ENCODE results near the gene ATP8A2.

Gene ATP8A2

DNA sequence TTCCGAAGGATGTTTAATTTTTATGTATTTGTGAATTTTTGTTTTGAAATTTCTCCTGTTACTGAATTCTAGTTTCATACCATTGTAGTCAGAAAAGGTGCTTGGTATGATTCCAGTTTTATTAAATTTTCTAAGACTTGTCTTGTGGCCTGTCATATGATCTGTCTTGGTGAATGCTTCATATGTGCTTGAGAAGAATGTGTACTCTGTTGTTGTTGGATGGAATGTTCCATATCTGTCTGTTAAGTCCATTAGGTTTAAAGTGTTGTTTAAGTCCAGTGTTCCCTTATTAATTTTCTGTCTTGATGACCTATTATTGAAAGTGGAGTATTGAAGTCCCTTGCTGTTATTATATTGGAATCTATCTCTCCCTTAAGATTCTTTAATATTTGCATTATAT, 273.9 kb downstream of the ATP8A2 start:
- DNase-seq, result no peak

DNA sequence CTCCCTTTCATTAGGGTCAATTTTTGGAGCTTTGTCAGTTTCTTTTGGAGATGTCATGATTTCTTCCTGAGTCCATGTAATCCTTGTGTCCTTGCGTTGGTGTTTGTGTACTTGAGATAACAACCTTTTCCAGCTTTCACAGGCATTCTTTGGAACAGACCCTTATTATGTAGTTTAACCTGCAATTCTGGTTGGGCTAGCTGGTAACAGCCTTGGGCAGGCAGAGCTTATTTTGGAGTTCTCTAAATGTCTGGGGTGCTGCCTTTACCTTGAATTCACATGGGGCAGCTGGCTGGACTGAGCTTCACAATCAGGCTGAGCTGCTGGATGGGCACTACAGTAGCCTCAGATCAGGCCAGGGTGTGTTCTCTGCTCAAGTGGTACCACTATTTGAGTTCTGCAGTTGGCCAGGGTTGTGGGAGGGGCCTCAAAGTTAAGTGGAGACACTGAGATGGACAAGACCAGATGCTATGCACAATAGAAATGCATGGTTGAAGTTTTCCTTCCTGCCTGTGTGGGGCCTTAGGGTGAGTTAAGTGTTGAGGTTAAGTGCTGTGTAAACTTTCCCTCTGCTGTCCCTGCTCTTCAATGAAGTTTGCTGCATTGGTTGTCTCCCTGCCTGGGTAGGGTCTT, 277.3 kb downstream of the ATP8A2 start:
- no peak for DNase-seq

DNA sequence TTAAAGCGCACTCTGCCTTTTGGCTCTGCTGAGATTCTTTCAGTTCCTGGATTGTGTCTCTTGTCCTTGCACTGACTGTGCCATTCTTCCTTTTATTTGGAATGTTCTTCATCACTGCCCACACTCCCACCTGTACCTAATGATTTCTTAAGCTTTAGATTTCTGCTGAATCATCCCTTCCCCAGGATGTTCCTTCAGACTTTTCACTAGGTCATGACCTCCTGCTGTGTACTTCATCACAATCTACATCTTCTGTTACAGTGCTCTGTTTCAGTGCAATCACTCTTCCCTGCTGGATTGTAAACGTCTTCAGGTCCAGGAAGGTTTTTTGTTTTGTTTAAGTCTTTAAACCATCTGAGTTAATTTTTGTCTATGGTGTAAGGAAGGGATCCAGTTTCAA, 281.0 kb downstream of the ATP8A2 start:
- DNase-seq, result no peak

DNA sequence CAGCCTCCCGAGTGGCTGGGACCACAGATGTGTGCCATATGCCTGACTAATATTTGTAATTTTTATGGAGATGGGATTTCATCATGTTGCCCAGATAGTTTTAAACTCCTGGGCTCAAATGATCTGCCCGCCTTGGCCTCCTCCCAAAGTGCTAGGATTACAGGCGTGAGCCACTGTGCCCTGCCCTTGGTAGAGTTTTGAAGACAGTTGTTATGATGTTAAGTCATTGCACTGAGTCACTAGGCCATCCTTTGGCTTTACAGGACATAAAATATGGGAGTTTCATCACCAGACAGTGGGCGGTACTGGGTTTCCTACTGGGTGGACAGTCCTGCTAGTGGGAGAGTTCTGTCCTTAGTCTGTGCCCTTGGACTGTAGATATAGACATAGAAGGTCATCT, 282.5 kb downstream of the ATP8A2 start:
- DNase-seq, result no peak

DNA sequence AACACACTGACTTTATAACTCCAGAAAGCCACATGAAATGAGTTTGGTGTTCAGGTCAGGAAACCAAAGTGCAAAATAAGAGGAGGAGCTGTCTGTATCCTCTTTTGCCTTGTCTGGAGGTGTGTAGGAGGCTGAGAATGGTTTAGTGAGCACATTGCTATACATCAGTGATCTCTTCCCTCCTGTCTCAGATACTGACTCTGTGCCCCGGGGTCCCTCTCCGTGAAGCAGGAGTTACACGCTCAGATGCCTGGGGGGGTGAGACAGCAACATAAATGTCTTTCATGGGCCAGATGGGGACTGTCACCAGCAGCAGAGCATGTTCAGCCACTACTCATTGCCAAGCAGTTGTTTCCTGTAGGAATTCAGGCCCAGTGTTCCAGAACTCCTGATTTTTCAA, 285.4 kb downstream of the ATP8A2 start:
- no peak for DNase-seq

DNA sequence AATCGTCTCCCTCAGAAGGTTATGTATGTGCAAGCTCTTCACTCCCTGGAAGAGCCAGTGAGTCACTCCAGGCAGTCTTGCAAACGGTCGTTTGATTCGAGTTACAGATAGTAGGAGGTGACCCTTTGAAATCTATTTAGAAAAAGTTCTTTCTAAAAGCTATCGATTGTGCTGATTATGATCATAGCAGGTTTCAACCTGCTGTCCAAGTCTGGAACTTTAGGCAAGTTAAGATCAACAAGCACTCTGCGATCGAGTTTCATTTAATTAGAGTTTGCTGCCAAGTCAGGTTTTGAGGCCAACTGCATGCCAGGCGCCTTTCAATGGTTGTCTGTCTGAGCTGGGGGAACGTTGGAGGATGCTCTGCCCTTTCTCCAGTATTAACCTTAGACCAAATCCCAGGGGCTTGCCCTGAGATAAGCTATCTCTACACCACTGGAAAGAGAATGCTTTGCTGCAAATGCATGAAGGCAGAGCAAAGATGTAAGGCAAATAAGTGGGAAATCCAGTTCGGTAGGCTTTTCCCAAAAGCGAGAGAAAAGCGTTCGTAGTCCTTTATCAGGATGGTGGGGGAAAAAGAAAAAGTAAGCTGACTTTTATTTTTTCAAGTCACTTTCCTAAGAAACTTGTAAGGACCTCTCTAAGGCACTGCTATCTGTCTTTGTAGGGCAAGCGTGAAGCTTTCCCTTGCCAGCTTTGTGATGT, 287.5 kb downstream of the ATP8A2 start:
- DNase-seq, result no peak

DNA sequence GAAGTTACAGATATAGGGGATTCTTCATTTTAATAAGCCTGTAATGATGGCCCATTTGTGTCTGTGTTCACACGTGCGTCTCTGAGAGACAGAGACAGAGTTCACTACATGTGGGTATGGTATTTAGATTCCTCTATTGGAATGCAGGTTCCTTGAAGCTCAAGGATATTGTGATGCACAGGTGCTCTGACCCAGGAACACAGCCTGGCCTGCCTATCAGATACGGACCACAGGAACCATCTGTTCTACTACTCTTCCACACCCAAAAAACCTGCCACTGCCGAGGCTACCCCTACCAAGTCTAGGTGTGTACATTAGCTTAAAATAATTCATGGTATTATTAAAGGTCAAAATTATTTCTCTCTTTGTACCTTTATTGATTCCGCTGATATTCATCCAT, 289.2 kb downstream of the ATP8A2 start:
- DNase-seq, result no peak

DNA sequence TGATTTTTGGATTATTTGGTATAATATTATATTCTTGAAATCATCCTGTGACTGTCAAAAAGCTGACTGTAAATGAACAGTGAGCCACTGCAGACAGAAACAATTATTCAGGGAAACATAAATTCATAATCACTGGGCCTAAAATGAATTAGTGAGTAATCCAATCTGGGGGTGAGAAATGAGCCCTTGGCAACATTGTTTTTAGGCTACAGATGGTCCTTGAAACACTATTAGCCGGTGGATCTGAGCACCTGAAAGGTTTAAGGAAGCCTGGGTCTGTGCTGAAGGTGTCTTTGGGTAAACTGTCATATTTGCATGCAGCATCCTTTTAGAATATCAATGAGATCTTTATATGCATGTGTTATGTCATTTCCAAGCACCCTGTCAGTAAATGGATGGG, 290.7 kb downstream of the ATP8A2 start:
- DNase-seq, result no peak

DNA sequence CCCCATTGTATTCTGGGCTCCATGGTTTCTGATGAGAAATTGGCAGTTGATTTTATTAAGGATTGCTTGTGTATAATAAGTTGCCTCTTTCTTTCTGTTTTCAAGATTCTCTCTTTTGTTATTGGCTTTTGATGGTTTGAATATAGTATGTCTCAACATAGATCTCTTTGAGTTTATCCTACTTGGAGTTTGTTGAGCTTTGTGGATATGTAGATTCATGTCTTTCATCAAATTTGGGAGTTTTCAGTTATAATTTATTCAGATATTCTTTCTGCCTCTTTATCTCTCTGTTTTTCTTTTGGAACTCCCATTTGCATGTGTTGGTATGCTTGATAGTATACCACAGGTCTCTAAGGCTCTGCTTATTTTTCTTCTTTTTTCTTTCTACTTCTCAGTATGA, 296.6 kb downstream of the ATP8A2 start:
- no peak for DNase-seq

DNA sequence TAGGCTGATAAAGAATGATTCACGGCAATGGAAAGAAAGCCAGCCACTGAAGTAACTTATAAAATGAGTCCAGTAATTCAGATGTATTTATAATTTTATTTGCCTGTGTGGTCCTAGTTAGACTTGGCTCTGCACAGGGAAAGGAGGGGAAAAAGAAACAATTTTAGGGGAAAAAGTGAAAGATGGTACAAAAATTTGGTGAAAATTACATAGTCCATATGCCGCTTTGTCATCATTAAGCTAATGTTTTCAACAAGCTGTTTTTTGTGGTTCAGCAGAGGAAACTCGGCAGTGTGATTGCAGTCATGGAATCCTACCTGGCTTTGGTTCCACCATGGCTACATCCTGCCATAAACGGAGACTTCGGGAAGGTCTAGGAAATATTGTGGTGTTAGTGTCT, 301.9 kb downstream of the ATP8A2 start:
- DNase-seq, result no peak

DNA sequence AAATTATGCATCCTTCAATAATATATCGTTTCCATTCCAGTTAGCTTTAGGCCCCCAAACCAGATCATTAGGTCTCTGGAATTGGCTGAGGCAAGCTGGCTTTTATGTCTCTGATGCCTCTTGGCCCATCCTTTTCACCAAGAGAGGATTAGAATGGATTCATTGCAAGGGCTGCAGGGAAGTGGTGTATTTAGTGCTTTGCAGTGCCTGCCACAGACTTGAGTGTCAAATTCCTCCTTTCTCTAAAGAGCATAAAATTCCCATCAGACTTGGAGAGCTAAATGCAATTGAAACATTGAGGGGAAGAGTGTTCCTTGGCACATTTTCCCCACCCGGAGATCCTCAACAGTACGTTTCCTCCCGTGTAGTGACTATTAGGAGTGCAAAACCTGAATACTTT, 302.6 kb downstream of the ATP8A2 start:
- no peak for DNase-seq

DNA sequence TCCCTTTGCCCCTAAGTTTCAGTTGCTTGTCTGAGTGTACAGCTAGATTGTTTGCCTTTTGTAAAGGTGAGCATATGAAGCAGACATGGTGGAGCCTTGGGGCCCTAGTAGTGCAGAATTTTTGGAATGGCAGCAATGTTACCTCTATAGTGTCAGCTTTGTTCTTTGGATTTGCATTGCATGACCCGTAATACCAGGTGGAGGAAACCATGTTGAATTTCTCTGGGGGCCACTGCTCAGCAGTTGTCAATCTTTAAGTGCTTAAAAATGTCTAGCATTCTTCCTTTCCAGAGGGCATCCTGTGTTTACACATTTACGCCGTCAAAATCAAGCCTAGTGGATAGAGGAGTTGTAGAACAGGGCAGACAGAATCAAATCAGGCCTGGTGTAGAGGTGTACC, 303.3 kb downstream of the ATP8A2 start:
- DNase-seq, result no peak

DNA sequence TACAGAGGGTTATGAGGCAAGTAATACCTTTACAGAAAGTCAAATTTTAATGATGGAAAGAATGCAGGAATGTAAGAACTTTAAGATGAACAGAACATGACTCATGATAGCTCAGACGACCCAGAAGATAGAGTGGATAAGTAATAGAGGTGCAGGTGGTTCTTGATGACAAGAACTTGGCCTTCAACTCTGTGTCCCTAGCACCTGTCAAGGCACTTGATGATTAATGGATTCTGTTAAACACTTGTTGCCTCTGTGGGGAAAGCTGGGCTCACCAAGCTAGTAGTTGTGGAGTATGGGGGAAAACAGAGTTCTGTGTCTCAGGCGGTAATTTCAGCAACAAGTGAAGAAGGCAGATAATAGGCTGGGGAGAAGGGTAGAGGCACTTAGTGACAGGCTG, 306.2 kb downstream of the ATP8A2 start:
- DNase-seq, result no peak

DNA sequence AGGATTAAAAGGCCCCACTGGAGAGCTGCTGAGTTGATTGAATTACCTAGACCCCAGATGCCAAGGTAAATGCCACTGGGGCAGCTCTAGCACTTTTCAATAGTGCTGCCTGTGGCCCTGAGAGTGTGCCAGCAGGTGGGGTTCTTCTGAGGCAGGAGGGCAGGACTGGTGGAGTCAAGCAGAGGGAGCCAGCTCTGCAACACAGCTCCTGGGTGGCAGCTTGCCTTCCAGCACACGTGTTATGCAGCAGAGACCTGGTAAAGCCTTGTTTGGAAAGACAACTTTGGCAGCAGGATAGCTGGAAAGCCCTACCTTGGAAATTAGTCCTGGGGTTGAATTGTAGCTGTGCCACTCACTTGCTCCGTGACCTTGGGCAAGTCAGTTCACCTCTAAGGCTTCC, 306.6 kb downstream of the ATP8A2 start:
- no peak for DNase-seq

DNA sequence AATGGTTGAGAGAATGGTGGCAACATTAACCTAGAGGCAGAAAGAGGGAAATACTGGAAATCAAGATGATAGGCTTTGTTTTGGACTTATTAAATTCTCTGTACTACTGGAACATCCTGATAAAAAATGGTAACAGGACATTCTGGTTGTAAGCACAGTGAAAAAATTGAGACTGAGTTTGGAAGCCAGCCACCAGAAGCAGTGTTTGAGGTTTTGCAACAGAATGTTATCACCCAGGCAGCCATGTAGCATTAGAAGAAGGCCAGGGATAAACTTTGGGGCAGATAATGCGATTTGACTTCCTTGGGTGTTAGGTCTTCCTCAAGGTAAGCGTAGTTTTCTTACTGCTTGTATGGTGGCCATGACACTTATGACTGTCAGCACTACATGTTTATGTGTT, 307.4 kb downstream of the ATP8A2 start:
- DNase-seq, result no peak

DNA sequence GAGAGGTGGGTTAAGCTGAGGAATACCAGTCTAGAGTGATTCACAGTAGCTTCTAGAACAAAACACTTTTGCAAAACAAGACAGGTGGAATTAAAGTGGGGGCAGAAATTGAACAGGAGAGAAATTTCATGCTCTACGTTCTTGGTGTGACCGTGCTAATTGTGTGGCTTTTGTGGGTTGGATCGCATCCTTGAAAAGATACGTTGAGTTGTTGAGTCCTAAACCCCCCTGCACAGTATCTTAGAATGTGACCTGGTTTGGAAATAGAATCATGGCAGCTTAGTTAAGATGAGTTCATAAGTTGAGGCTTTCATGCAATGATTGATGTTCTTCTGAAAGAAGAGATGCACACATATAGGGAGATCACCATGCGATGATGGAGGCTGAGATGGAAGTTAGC, 308.2 kb downstream of the ATP8A2 start:
- no peak for DNase-seq

DNA sequence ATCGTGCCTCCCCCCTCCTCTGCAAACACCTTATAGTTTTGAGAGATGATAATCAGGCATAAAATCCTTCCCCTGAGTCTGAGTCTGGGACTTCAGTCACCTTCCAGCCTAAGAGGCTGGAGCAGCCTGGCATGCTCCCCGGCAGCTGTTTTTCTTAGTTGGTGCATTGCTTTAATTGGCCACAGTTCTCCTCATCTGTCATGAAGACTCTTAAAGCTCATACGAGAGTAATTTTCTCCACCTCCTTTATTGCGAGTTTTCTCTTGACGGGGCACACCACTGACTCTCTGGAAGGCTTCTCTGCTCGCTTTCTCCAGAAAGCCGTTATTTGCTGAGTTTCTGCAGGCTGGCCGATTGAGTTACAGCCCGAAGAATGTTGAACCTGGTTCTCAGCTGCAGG, 310.5 kb downstream of the ATP8A2 start:
- DNase-seq, result no peak

DNA sequence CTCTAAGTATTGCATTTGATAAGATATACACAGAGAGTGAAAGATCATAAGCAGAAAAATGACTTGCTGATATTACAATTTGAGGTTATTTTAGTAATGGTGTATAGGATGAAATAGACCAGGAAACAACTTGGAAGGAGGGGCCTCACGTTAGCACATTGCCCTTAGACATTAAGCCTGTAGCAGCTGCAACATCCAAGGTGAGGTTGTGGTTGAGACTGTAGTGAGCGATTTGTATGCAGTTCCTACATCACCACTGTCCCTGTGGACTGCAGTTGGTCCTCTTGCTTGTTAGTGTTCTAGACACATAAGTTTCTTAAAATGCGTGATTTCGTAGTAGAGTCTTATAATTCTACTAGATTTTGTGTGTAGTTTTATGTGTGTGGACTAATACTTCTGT, 311.3 kb downstream of the ATP8A2 start:
- no peak for DNase-seq

DNA sequence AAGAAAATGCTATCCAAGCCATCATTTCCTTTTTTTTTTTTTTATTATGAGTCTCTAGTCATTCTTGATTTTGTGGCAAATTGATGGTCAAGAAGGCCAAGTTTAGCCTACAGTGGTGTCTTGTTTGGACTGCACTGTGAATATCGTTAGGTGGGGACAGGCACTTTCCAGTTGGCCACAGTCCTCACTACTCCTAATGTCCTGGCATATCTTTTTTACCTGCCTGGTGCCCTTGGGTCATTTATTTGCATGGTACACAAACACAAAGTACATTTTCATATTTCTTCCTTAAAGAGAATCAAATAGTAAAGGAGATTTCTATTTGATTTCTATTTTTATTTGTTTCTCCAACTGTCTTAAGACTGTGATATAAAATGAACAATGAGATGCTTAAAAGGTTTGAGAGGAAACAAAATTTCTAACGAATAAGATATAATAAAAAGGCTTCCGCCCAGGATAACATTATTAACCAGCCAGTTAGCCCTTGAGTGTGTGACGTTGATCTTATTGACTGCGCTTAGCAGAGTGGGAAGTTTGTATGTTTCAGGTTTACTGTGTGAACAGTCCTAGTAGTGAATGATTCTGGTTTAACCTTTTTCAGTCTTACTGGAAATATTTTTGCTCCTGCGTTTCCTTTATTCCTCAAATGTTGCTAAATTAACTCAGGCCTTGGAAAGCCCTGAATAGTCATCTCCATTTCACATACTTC, 312.0 kb downstream of the ATP8A2 start:
- DNase-seq, result no peak

DNA sequence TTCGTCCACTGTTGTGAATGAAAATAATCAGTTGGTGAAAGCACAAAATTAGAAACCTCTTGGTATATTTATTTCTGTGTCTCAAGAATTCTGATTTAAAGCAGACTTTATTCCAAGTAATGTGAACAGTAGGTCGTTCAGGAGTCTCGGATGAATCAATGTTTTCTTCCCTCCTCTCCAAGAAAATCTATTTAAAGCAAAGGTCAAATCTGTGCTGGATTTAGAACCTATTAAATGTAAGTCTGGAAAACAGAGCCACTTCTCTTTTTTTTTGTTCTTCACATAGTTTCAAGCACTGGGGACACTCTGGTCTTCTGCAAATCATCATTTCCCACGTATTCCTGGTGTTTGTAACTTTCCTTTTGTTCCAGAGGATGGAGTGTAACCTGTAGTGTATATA, 312.7 kb downstream of the ATP8A2 start:
- no peak for DNase-seq

DNA sequence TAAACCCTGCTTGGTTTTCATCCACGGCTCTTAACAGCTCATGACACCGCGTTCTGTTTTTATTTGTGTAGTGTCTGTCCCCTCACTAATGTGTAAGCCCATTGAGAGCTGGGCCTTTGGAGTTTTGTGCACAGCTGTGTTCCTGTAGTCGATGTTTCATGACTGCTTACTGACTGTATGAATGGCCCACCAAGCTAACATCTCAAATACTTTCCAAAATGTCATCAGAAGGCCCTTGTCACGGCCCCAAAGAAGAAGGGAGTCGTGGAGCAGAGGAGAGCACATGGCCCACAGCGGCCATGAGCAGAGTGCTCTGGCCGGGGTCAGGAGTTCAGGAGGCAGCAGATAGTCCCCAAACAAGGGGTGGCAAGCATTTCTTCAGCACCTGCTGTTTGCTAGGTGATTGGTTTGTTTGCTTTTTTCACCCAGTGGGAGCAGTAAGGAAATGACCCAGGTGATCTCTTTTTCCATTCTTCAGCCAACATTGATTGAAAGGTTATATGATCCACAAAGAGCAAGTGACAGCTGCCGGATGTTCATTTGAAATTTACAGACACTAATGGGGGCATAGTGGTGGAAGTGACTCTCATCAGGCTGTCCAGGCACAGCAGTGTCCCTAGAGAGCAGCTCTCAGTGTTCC, 315.2 kb downstream of the ATP8A2 start:
- DNase-seq, result no peak

DNA sequence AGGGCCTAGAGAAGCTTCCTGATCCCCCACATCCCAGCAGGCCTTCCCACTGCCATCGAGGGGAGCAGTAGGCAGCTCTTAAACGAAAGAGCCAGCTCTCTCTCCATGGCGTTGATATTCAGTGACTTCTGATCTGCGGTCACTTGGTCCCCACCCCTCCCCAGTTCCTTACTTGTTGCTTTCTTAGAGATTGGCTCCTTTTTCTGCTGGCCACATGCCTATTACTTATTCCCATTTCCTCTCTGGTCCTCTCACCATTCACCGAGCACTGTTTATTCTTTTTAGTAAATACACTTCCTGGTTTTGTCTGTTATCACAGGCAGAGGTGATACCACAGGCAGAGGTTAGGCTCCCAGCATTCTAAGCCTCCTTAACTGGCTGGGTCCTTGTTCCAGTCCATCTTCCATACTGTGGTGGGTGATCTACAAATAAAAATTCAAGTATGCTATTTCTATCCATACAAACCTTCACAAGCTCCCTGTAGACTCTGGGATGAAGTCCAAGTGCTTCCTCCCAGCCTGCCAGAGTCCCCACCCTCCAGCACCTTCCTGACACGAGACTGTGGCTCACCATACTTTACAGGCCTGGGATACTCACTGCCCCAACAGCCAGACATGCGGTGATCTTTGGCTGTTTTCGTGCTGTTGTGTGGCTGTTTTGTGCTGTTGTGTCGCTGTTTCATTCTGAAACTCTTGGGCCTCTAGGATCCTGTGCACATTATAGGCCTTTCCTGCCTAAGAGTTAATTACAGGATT, 315.9 kb downstream of the ATP8A2 start:
- DNase-seq, result no peak

DNA sequence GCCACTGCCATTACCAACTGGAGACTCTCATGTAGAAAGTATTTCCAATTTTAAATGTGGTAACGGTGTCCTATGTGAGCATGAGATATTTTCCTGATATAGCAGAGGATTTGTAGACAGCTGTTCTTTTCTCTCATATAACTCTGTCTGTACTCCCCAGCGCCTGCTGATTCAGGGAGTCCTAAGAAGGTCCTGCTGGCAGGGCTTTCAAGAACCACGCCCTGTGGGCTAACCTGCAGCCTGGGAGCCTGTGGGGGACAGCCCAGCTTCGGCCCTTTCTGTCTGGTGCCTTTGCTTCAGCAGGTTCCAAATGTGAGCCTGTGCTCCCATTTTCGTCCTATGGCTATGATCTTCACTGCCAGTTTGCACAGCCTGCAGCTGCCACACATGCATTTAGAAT, 316.8 kb downstream of the ATP8A2 start:
- no peak for DNase-seq

All from stimulated activated CD4-positive, alpha-beta T cell treated with anti-CD3 and anti-CD28 coated beads, Interleukin-4, amount 100 ng/mL, for 24 hours (primary cell).